GM13977 (cell line): Measurements from ENCODE around the gene METTL1.
"Not testable (repeated sequence)": the region's sequence is repeated elsewhere in the genome, so short reads cannot be mapped to it uniquely, and the experiment has no call there.

ENCODE experiments used
- DNase-seq: peaks from one replicate; pipeline ENCODE4 v3.0.0; 2012; ENCODE audit warnings: low spot score
- CTCF ChIP-seq: IDR thresholded peaks from 2 replicates; pipeline ENCODE4 v1.5.1; 2012; ENCODE audit warnings: mild to moderate bottlenecking, control low read depth; ENCODE audit not compliant: insufficient read depth; ENCODE audit errors: extremely low read depth, missing control alignments
- in situ Hi-C: fragments of 300-500 bp; cut with MboI; formaldehyde crosslinking; loops from one replicate; pipeline ENCODE4 v1.12.0; 2022; ENCODE audit warnings: low sequenced_read_pairs, low pct_unique_long_range_greater_than_20kb, mixed read lengths, inconsistent platforms; ENCODE audit not compliant: unreplicated experiment

METTL1 gene

GRCh38 chr12:57722716-57723629 lies 48.9 kb downstream of the METTL1 start:
- in situ Hi-C loops, result no loop called here
- peak; percentile 16 for DNase-seq
- TF ChIP-seq CTCF, result no peak

- DNase-seq, in situ Hi-C loops: not testable (repeated sequence)
These were observed 49.9 kb downstream of the METTL1 start for GRCh38 chr12:57721846-57722608.

GRCh38 chr12:57720606-57721595 lies 51.0 kb downstream of the METTL1 start:
- TF ChIP-seq CTCF, result no peak
- in situ Hi-C loops, result no loop called here
- peak; percentile 24 for DNase-seq

- DNase-seq, result peak; percentile 13
- no peak for TF ChIP-seq CTCF
- in situ Hi-C loops, result no loop called here
These were observed 51.9 kb downstream of the METTL1 start for GRCh38 chr12:57719777-57720605.

- no peak for DNase-seq
- TF ChIP-seq CTCF, result no peak
- in situ Hi-C loops, result no loop called here
These were observed 53.0 kb downstream of the METTL1 start for GRCh38 chr12:57718641-57719528.
